Smooth muscle cell (in vitro differentiated cells): ENCODE measurements around the gene COL5A1. TPM values are rescaled to one million over a fixed set of nuclear protein-coding genes. Genes with fewer than 3 reads are reported as not detected.
A peak's percentile ranks its signal among the peaks of the same experiment; 100 is the strongest.

Experiments
- DNase-seq: peaks from one replicate; lab custom pipeline; 2025; ENCODE audit not compliant: unreplicated experiment; lab: John Stamatoyannopoulos, UW
- H2AFZ ChIP-seq: fragments of 200-600 bp; sonication (generic); 2 replicates; pipeline ENCODE4 v1.6.0; 2016; ENCODE audit warnings: antibody characterized with exemption, low read depth, mild to moderate bottlenecking
- H3F3A ChIP-seq: fragments of 200-600 bp; sonication (generic); 2 replicates; pipeline ENCODE4 v1.6.0; 2017; ENCODE audit warnings: antibody characterized with exemption, low read depth
- H3K27ac ChIP-seq: fragments of 200-600 bp; sonication (generic); 2 replicates; pipeline ENCODE4 v1.5.1; 2016; ENCODE audit warnings: low read depth, mild to moderate bottlenecking
- H3K27me3 ChIP-seq: fragments of 200-600 bp; sonication (generic); 2 replicates; pipeline ENCODE4 v1.6.1; 2016; ENCODE audit warnings: low read depth, mild to moderate bottlenecking
- H3K36me3 ChIP-seq: fragments of 200-600 bp; sonication (generic); 2 replicates; pipeline ENCODE4 v1.5.1; 2016; ENCODE audit warnings: low read depth
- H3K4me1 ChIP-seq: fragments of 200-600 bp; sonication (generic); 2 replicates; pipeline ENCODE4 v1.5.1; 2016; ENCODE audit warnings: low read depth
- H3K4me2 ChIP-seq: fragments of 200-600 bp; sonication (generic); 2 replicates; pipeline ENCODE4 v1.6.0; 2016; ENCODE audit warnings: mild to moderate bottlenecking
- H3K4me3 ChIP-seq: fragments of 200-600 bp; sonication (generic); 2 replicates; pipeline ENCODE4 v1.5.1; 2016; ENCODE audit warnings: mild to moderate bottlenecking
- H3K79me2 ChIP-seq: fragments of 200-600 bp; sonication (generic); 2 replicates; pipeline ENCODE4 v1.6.0; 2016; ENCODE audit warnings: low read depth, mild to moderate bottlenecking
- H3K9ac ChIP-seq: fragments of 200-600 bp; sonication (generic); 2 replicates; pipeline ENCODE4 v1.6.0; 2016; ENCODE audit warnings: low read depth
- H3K9me3 ChIP-seq: fragments of 200-600 bp; sonication (generic); replicated peaks from 2 replicates; pipeline ENCODE4 v1.5.1; 2016; ENCODE audit warnings: low read depth
- H4K20me1 ChIP-seq: fragments of 200-600 bp; sonication (generic); 2 replicates; pipeline ENCODE4 v1.6.0; 2016; ENCODE audit warnings: low read depth
- WGBS: methylation state at CpG from one replicate; pipeline ENCODE4 v1.1.7; 2016; ENCODE audit warnings: low lambda C conversion rate; 5-methylcytosine and 5-hydroxymethylcytosine counted together
- polyA plus RNA-seq: library from polyadenylated mRNA; unstranded; fragments of >200 nt; fragmentation: Nextera tagmentation; extraction: Ambion mirVana; gene quantifications from 2 replicates; pipeline ENCODE4 v1.2.1, GENCODE V29; 2016
- total RNA-seq: library from RNA; depleted of rRNA; stranded (reverse); fragments of >200 nt; gene quantifications from 2 replicates; pipeline ENCODE4 v1.2.3, GENCODE V29; 2014
- TF ChIP-seq, protein P1 (sequence below): fragments of 200-600 bp; sonication (generic); IDR thresholded peaks from 2 replicates; pipeline ENCODE4 v1.5.1; 2017; ENCODE audit warnings: borderline replicate concordance, mild to moderate bottlenecking, antibody characterized with exemption; ENCODE audit not compliant: insufficient read depth, poor library complexity, severe bottlenecking

COL5A1 gene
- total and polyA plus RNA-seq, 2 experiments from 2014 or later = 1,084 to 1,443 TPM

- H4K20me1 ChIP-seq = peaks cover 100% of the 10 kb centered on the region
- H2AFZ ChIP-seq = no peak overlapping the region
- no peak for DNase-seq
- no peaks in the 10 kb centered on the region for H3K27me3 ChIP-seq
- peaks cover 11% of the 10 kb centered on the region for H3K36me3 ChIP-seq
- H3K9ac ChIP-seq = no peak overlapping the region
- no peaks in the 10 kb centered on the region for H3K4me1 ChIP-seq
- no peak overlapping the region for H3K4me2 ChIP-seq
- H3K9me3 ChIP-seq = no peaks in the 10 kb centered on the region
- H3K27ac ChIP-seq = peak overlapping the region; percentile 94
- no peak overlapping the region for H3K4me3 ChIP-seq
- peaks cover 91% of the 10 kb centered on the region for H3F3A ChIP-seq
- H3K79me2 ChIP-seq = peaks cover 100% of the 10 kb centered on the region
- WGBS = 45% methylated on average over 10 of the region's 10 CpGs
- TF ChIP-seq, protein P1, sequence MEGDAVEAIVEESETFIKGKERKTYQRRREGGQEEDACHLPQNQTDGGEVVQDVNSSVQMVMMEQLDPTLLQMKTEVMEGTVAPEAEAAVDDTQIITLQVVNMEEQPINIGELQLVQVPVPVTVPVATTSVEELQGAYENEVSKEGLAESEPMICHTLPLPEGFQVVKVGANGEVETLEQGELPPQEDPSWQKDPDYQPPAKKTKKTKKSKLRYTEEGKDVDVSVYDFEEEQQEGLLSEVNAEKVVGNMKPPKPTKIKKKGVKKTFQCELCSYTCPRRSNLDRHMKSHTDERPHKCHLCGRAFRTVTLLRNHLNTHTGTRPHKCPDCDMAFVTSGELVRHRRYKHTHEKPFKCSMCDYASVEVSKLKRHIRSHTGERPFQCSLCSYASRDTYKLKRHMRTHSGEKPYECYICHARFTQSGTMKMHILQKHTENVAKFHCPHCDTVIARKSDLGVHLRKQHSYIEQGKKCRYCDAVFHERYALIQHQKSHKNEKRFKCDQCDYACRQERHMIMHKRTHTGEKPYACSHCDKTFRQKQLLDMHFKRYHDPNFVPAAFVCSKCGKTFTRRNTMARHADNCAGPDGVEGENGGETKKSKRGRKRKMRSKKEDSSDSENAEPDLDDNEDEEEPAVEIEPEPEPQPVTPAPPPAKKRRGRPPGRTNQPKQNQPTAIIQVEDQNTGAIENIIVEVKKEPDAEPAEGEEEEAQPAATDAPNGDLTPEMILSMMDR = no peak
Observed at GRCh38 chr9:134704498-134704897, 62.9 kb downstream of the COL5A1 start.

DNA sequence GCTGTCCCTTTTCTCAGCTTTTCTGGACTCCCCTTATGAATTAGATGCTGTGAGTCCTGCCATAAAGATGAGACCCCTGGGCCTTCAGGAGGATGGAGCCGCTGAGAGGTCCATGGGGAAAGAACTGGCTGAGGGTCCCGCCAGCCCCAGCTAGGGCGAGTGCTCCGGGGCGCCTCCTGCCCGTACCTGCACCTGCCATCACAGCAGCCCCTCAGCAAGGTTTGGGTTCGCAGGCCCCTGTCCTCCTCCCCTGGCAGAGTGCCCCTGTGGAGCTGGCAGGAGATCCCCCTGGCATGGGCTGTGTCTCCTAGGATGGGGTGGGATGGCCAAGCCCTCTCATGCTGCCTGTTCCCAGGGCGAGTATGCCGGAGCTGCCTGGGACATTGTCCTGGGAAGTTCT is 64.2 kb downstream of the COL5A1 start:
- Histone ChIP-seq H4K20me1 (peaks cover 100% of the 10 kb centered on the region), H2AFZ (no peak overlapping the region), H3K27me3 (no peaks in the 10 kb centered on the region), H3K27ac (peak overlapping the region; percentile 94), H3K4me3 (no peak overlapping the region), H3K4me2 (peak overlapping the region; percentile 53), H3F3A (peaks cover 86% of the 10 kb centered on the region), H3K79me2 (peaks cover 99% of the 10 kb centered on the region), H3K4me1 (no peaks in the 10 kb centered on the region), H3K9me3 (no peaks in the 10 kb centered on the region), H3K36me3 (peaks cover 11% of the 10 kb centered on the region), H3K9ac (no peak overlapping the region)
- 93% methylated on average over 9 of the region's 9 CpGs for WGBS
- no peak for DNase-seq
- TF ChIP-seq, protein P1 = no peak

DNA sequence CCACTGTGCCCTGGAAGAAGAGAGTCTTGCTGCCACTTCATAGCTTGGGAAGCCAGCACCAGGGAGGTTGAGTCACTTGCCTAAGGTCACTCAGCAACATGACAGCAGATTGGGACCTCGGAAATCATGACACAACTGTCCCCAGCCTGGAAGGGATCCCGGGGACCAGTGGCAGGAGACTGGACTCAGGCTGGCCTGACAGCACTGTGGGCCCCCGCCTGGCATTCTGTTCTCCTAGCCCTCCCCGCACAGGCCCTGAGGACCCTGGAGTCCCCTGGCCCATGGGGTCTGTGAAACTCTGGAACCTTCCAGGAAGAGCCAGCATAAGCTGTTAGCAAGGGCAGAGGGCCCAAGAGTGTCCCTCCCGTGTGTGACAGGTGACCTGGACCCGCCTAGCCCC is 64.9 kb downstream of the COL5A1 start:
- peaks cover 5% of the 10 kb centered on the region for H3K36me3 ChIP-seq

More for the DNA sequence above, 64.9 kb downstream of the COL5A1 start:
- peak overlapping the region; percentile 60 for H3K9ac ChIP-seq
- TF ChIP-seq, protein P1 = no peak
- DNase-seq = no peak
- H3K4me3 ChIP-seq = no peak overlapping the region
- H2AFZ ChIP-seq = no peak overlapping the region
- H3K27me3 ChIP-seq = no peaks in the 10 kb centered on the region
- peaks cover 86% of the 10 kb centered on the region for H3F3A ChIP-seq
- H3K27ac ChIP-seq = peak overlapping the region; percentile 94
- peaks cover 100% of the 10 kb centered on the region for H4K20me1 ChIP-seq
- peak overlapping the region; percentile 53 for H3K4me2 ChIP-seq
- no peaks in the 10 kb centered on the region for H3K4me1 ChIP-seq
- 82% methylated on average over 6 of the region's 6 CpGs for WGBS
- no peaks in the 10 kb centered on the region for H3K9me3 ChIP-seq
- H3K79me2 ChIP-seq = peaks cover 99% of the 10 kb centered on the region
